Activated CD4-positive, alpha-beta T cell treated with anti-CD3 and anti-CD28 coated beads, Interleukin-2, Interleukin-4, amounts not matched to agents 100 ng/mL and 50 ng/mL, durations not matched to agents 16 hours and 8 hours (primary cell): ENCODE results near the gene KLC3.
A peak's percentile ranks its signal among the peaks of the same experiment; 100 is the strongest.

Source experiments
- DNase-seq: peaks from one replicate; pipeline ENCODE4 v3.0.0-alpha.2; 2020; ENCODE audit warnings: low spot score

Gene KLC3

DNA sequence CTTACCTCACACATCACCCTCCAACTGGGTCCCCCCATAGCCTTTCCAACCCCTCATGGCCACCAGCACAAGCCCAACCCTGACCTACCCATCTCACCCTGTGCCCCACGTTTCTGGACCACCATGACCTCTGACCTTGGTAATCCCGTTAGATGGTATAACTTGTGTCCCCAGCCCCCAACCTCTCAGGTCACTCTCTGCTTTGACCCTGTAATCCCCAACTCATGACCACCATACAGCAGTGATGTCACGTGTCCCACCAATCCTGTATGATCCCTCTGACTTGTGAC lies 8.5 kb downstream of the KLC3 start:
- DNase-seq, result no peak

DNA sequence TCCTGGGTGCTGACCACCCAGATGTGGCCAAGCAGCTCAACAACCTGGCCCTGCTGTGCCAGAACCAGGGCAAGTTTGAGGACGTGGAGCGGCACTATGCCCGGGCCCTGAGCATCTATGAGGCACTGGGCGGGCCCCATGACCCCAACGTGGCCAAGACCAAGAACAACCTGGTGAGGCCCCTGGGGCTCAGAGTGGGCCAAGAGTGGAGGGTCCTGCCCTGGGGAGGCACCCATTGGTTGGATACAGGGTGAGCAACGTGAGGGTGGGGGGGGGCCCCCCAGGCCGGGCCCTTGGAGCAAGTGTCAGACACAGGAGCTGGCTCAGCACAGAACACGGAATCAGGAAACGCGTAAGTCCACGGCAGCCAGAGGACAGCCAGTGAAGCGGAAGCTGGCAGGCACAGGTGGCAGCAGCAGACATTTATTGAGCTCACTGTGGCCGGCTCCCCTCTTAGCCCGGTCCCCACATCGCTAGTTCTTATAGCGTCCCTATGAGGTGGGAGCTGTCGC lies 8.9 kb downstream of the KLC3 start:
- DNase-seq, result no peak

DNA sequence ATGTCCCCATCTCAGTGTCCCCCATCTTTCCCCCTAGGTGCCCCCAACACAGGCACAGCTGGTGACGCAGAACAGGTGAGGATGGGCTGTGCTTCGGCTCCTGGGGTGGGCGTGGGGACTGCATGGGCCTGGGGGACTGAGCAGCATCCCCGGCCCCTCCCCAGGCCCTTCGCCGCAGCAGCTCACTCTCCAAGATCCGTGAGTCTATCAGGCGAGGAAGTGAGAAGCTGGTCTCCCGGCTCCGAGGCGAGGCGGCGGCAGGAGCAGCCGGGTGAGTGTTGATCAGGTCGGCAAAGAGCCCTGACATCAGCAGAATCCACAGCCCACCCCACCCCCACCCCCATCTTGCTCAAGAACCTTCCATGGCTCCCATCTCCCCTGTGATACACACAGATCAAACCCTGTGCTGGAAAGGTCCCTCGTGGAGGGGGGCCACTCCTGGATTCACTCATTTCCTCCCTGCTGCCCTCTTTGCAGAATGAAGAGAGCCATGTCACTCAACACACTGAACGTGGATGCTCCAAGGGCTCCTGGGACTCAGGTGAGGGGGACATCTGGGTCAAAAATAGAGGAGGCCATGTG lies 10.0 kb downstream of the KLC3 start:
- DNase-seq, result no peak

DNA sequence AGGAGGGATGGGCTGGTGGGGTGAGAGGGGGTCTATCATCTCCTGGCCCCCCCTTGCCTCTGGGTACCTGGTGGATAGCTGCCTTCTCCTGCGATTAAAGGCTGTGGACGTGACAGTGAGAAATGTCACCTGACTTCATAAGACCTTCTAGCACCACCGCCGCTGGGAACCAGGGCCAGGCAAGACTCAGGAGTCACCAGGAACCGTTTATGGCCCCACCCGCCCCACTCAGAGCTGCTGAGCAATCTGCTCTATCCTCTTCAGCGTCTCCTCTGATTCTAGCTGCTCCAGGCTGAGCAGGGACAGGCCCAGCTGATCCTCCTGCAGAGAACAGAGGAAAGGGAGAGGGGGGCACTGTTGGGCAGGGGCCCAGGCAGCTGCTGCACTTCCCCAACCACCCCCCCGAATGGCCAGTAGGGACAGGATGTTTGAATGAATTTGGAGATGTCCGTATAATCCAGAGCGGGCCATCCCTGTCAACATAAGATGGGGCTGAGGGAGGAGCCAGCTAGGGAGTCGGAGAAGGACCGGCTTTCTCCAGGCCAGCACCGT lies 10.9 kb downstream of the KLC3 start:
- no peak for DNase-seq

DNA sequence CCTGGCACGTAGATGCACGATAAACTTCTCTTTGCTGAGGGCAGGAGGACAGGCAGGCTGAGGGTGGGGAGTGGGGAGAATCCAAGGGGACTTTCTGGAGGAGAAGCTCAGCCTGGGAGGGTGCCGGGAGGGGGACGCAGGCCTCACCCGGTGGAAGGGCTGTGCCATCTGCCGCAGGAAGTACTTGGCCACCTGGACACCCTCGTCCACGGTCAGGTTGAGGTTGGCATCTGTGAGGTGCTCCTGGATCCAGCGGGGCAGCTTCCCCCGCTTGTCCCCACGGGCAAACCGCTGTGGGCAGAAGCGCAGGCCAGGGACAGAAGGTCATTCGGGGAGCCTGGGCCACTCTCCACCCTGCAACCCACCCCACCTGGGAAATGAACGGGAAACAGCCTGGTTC lies 11.5 kb downstream of the KLC3 start:
- DNase-seq, result no peak

DNA sequence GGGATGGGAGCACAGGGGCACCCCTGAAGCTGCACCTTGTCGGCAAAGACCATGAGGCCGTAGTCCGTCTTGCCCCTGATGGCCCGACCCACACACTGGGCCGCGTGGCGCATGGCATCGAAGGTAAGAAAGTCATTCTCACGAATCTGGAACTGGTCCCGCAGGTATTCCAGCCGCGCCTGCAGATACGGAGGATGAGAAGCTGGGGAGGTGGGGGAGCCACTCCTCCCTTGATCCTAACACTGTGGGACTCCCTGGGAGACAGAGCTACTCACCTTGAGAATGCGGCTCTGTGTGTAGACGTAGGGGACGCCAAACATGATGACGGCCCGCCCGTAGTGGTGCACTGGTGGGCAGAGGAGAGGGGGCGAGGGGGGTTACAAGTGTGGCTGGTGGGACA lies 11.9 kb downstream of the KLC3 start:
- no peak for DNase-seq

DNA sequence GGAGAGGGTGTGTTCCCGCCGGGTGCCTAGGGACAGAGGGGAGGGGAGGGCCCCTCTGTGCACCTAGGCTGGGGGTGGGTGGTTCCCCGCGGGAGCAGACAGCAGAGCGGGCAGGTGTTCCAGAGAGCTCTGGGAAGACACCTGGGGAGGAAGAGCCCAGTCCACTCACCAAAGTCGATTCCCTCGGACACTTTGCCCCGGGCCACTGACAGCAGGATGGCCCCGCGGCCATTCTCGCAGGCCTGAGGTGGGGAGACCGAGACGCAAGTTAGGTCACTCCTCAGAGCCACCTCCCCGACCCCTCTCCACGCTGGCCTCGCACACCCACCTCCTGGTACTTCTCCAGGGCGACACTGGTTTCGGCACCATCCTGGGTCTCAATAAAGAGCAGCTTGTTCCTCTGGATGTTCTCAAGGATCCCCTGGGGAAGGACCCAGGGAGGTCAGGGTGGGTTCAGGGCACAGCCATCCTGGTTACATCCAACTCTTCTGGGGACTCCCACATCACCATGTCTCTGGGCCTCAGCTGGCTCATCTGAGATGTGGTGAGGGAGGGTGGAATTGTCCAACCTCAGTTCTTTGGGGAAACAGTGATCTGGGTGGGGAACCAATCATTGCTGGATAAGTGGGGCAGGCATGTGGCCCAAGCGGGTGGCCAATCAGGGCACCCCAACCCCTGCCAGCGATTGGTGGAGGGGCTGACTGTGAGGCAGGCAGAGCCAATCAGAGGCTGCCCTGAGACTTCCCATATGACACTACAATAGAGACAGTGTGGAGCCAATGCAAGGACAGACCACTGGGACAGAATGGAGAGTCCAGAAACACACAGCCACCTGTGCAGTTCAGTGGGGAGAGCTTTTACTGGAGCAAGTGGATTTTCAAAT lies 12.6 kb downstream of the KLC3 start:
- DNase-seq, result no peak

DNA sequence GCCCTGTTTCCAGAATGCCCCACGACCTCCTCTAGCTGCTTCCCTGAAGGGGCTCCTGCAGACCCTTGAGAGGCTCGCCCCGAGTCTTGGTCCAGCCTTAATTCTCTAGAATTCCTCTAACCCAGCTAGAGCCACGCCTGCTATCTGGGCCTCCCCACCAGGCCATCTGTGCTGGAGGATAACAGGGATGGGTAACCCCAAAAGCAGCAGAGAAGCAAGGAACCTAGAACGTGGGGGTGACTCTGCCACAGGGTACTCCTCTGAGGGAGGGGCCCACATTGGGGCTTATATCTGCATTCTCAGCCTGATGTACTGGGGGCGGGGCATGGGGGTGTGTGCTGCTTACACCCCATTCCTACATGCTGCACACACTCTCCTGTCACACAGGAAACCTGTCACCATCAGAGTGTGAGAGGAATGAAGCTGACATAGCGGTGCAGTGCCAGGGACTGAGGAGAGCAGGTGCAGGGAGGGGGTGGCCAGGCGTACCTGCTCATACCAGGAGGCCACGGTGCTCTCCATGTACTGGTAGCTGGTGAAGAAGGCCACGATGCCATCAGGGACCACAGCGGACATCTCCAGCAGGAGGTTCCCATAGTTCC lies 13.8 kb downstream of the KLC3 start:
- no peak for DNase-seq

DNA sequence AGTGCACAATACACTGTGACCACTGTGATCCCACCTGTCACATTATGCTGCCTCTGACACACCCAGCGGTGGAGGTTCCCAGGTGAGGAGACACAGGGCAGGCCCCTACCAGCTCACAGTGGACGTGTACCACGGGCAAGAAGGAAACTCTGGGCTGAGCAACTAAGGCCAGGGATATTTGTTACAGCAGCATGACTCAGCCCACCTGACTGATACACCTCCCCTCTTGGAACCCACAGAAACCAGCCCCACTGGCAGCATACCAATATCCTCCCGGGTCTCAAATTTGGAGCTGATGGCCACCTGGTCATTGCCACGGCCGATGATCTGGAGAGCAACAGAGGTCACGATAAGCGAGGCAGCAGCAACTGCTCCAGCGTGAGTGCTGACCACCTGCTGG lies 14.9 kb downstream of the KLC3 start:
- no peak for DNase-seq

DNA sequence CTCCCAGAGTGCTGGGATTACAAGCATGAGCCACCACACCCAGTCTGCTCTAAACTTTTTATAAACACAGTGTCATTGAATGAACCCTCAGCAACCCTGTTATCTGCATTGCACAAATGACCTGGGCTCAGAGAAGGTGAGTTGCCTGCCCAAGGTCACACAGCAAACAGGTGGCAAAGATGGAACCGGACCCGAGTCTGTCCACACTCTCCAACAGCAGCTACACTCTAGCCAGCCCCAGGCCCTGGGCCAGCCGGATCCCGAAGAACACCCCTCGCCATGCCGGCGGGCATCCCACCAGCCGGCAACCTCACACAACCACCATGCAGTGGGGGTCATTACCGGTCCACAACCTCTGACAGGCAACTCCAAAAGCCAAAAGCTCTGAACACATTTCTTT lies 15.4 kb downstream of the KLC3 start:
- no peak for DNase-seq

DNA sequence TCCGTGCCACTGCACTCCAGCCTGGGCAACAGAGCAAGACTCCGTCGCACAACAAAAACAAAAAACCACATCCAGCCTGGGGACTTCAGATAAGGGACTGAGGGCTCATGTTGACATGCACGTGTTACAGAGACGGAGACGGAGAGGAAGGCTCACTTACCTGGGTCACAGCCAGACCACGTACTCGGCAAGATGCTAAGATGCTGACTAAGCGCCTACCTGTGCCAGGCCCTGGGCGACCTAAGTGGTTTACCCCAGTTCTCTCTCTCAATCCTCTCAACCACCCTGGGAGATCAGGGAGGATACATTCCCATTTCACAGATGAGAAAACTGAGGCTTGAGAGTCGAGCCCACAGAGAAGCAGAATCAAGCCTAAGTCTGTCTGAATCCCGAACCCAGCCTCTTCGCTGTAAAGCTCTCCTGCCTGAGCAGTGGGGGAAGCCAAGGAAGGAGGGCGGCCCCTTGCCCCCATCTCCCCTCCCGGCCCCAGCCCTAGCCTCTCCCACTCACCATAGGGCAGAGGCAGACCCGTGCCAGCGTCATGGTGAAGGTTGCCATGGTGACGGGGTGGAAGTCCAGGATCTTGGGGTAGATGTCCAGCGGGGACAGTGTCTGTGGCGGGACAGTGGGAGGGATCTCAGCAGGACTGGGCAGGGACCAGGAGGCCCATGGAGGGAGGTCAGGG lies 16.4 kb downstream of the KLC3 start:
- no peak for DNase-seq

DNA sequence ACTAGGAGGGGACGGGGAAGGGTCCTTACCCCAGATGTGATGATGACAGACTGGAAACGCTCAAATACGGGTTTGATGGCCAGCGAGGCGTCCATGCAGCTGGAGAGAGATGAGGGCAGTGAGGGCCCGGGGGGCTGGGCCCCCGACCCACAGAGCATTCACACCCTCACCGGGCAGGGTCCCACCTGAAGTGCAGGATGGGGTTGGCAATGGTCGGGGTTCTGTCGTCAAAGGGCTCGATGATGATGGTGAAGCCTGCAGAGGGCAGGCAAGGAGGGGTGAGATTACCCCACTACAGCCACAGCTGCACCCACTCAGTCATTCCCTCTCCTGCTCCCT lies 16.9 kb downstream of the KLC3 start:
- no peak for DNase-seq

DNA sequence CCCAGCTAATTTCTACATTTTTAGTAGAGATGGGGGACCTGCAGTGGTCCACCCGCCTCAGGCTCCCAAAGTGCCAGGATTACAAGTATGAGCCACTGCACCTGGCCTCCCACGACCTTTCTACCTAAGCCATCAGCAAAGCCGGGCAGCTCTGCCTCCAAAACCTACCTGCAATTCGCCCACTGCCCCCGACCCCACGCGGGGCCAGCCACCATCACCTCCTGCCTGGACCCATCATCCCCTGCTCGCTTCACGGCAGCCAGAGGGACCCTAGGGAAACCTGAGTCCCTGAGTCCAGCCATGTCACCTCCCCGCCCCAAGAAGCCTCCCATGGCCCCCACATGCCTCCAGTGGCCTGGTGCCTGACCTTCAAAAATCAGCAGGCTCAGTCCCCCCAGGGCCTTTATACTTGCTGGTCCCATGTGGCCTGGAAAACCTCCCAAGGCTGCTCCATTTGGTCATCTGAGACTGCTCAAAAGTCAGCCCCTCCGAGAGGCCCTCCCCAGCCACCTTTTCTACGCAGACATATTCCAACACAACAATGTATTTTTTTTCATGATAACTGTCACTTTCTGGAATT lies 17.8 kb downstream of the KLC3 start:
- no peak for DNase-seq

DNA sequence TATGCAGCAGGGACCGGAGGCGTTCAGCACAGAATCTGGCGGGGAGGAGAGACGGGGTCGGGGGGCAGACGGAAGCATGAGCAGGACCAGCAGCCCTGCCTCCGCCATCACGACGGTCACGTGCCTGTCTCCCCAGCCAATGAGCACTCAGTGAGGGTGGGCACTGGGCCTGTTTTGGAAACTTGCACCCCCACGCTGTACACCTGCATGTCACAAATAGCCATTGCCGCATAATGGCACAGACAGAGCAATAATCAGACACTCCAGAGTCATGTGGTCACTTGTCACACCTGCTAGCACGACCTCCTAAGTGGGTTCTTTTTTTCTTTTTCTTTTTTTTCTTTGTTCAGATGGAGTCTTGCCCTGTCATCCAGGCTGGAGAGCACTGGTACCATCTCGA lies 21.1 kb downstream of the KLC3 start:
- no peak for DNase-seq

DNA sequence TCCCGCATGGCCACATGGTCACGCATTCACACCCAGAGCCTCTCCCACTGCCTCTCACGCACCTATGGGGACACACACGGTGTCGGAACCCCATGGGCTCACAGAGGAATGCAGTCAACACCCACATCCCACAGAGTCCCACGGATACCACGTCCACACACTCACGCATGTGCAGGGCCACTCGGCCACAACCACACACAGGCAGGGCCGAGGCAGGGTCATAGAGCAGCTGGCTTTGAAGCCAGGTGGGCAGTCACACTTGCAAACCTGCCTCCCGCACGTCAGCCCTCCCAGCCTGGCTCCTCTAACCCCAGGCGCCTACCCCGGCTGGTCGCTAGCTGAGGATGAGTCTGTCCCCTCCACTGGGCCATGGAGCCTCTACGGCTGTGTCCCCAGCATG lies 21.7 kb downstream of the KLC3 start:
- DNase-seq, result no peak

DNA sequence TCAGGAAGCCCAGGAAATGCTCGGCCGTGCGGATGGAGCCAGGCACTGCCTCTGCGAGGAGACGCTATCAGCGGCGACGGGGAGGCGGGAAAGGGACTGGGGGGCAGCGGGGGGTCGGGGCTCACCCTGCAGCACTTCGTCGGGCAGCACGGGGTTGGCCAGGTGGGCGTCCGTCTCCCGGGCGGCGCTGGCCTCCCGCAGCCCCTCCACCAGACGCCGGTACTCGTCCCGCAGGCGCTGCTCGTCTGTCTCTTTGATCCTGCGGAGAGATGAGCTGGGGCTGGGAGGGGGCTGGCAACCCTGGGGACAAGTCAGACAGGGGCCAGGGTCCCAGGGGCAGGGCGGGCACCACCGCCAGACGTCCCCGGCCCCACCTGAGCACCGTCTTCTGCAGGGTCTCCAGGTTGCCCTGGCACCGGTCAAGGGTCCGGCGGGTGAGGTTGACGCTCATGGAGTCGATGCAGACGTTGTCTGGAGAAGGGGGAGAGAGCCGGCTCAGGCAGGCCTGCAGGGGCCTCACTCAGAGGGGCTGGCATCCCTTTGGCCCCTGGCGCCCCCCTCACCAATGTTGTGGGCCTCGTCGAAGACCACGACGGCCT lies 23.4 kb downstream of the KLC3 start:
- DNase-seq, result no peak

DNA sequence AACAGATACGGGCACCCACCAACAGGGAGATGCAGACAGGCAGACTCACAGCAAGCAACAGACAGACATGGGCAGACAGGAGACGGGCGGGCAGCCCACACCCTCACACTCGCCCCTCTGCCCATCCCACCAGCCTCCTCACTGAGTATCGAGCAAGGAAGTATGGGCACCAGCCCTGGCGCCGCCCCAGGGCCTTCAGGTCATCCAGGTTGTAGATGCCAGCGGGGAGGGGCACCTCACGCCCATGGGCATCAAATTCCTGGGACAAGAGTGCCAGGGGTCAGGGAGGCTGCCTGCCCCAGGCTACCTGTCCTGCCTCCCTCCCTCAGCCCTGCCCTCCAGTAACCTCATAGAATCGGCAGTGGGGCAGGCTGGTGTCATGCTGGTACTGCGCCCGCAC lies 24.1 kb downstream of the KLC3 start:
- DNase-seq, result no peak

DNA sequence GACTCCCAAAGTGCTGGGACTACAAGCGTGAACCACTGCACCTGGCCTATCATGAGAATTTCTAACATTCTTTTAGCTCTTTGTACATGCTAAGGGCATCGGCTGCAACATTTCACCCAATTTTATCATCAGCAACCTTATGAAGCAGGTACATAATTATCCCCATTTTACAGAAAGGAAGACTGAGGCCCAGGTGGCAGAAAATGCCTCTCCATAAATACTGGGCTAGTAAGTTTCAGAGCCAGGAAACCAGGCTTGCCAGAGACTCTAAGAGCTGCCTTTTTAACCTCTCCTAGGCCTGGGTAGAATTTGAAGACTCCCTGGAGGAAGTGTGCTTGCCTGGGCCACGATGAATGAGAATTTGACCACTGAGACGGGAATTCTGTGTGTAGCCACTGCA lies 27.6 kb downstream of the KLC3 start:
- no peak for DNase-seq

DNA sequence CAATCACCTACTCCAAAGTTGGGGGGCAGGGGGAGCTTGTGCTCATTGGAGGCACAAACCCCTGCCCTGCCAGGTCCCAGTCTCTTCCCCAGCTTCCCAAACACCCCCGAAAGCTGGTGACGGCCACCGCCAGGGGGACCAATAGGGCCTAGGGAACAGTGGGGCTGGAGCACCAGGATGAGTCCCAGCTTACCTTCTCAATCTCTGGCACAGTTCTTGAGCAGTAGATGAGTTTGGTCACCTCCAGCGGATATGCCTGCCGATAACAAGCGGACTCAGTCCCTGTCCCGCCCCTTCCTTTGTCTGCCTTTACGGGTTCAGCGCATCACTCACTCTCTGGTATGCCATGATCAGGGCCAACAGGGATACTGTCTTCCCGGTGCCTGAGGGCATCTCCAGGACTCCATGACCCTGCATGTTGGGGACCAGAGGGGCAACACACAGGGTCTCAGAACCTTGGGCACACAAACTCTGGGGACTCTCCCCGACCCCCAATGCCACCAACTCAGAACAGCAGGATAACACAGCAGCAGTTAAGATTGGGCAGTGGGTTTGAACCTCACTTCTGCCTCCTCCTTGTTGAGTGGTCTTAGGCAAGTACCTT lies 28.3 kb downstream of the KLC3 start:
- no peak for DNase-seq

DNA sequence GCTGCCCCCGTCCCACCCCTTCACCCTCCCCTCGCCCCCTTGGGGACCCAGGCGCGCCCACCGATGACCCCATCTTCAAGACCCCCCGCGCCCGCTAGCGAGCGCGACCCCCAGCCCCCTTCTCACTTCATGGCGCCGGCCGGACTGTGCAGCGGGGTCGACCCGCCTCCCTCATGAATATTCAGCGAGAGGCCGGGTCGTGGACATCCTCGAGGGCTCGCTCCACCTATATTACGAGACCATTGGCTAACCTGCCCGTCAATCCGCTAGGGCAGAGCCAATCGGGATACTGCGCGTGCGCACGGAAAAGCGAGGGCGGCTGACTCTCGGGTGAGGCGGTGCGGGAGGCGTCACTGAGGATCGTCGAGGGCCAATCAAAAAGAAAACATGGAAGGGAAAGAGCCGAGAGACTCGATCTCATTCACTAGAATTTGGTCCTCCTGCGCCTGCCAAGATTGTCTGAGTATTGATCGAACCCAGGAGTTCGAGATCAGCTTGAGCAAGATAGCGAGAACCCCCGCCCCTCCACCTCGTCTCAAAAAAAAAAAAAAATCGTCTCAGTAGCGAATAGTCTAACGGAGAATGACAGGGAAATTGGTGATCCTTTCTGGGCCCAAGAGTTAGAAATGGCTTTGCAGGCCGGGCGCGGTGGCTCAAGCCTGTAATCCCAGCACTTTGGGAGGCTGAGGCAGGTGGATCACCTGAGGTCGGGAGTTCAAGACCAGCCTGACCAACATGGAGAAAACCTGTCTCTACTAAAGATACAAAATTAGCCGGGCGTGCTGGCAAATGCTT lies 30.1 kb downstream of the KLC3 start, which contains the start of gene ERCC2:
Gene ERCC2 (minus strand): TSS at position 164 of the 795 bp plus-strand sequence. CDS start 33 bp downstream, at position 131.
- DNase-seq, result peak; percentile 100
